ENCODE results near the gene EPSTI1. TPM values are rescaled to one million over a fixed set of nuclear protein-coding genes. Genes with fewer than 3 reads are reported as not detected.
A peak's percentile ranks its signal among the peaks of the same experiment; 100 is the strongest.

EPSTI1 gene
- polyA plus RNA-seq, 1 donor from 2014 or later: 30.1 TPM

DNA sequence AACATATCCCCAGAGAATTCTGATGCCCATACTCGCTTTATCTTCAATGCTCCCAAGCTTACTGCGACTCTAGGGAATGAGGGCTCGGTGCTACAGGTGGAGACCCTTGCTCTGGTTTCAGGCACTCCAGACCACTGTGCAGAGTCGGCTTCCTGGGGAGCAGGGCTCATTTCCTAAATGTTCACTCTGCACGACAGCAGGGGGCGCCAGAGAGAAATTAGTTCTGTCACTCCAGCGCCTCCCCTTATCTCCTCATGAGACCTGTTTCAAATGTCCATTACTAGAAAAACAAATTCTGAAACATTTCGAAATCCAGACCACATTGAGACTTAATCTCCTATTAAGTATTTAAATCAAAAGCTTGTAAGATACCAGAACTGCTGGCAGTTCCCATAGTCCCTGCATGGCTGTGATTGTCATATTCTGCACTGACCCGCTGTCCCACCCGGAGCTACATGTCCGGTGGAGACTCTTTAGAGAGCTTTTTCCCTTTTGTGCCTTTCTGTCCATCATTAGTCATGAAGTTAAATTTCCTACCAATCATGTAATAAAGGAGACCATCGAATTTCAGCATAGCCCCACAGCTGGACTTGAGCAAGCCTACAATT, 22.4 kb downstream of the EPSTI1 start:
- H3K4me1 Mint-ChIP-seq: peaks cover 28 to 35% (median 32%) of the 10 kb centered on the region in 3 donors
- H3K27me3 Mint-ChIP-seq: no peaks in the 10 kb centered on the region
- H3K9me3 Mint-ChIP-seq: no peaks in the 10 kb centered on the region

DNA sequence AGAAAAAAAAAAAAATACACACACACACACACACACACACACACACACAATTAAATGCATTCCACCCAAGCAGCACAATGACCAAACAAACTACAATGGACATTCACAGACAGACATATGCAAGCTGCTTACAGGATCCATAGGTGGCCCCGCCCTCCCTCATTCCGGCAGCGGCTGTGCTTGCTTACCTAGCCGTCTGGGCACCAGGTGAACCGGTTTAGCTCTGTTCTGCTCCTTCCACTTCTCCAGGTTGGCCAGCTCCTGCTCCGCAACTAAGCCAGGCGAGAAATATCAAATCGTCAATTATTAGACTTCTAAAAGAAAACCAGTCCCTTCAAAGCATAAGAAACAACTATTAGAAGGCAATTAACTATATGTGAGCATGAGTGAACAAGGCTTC, 23.1 kb downstream of the EPSTI1 start:
- H3K27ac Mint-ChIP-seq: no peak overlapping the region
- no peaks in the 10 kb centered on the region for H3K9me3 Mint-ChIP-seq
- H3K36me3 Mint-ChIP-seq: peaks cover 4% of the 10 kb centered on the region
- H3K4me3 Mint-ChIP-seq: no peak overlapping the region
- no peaks in the 10 kb centered on the region for H3K27me3 Mint-ChIP-seq
- H3K4me1 Mint-ChIP-seq: peaks cover 28 to 35% (median 32%) of the 10 kb centered on the region in 3 donors

More for the DNA sequence above, 22.4 kb downstream of the EPSTI1 start:
- Mint-ChIP-seq H3K4me3 (peak overlapping the region in 1 of 4 donors; percentile 85), H3K36me3 (peaks cover 6% of the 10 kb centered on the region), H3K27ac (peak overlapping the region in 1 of 3 donors; percentile 37)

DNA sequence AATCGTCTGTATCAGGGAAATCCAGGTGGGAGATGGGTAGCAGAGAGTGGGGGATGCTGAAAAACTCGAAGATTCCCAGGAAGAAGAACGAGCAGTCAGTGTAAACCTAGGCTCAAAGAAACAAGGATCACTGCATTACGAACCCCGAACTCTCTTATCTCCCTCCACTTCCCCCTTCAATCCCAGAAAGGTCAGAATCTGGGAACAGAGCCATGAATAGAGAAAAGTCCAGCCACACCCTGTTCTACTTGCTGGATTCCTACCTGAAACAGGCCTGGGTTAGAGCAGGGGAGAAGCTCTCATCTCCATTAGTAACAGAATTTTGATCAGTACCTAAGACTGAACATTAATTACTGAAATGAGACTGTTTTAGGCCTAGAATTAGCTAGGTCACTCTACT, 24.4 kb downstream of the EPSTI1 start:
- H3K9me3 Mint-ChIP-seq: no peaks in the 10 kb centered on the region
- no peak overlapping the region for H3K27ac Mint-ChIP-seq
- H3K27me3 Mint-ChIP-seq: no peaks in the 10 kb centered on the region
- H3K36me3 Mint-ChIP-seq: peaks cover 10% of the 10 kb centered on the region
- H3K4me3 Mint-ChIP-seq: no peak overlapping the region
- H3K4me1 Mint-ChIP-seq: peaks cover 28 to 35% (median 31%) of the 10 kb centered on the region in 3 donors

DNA sequence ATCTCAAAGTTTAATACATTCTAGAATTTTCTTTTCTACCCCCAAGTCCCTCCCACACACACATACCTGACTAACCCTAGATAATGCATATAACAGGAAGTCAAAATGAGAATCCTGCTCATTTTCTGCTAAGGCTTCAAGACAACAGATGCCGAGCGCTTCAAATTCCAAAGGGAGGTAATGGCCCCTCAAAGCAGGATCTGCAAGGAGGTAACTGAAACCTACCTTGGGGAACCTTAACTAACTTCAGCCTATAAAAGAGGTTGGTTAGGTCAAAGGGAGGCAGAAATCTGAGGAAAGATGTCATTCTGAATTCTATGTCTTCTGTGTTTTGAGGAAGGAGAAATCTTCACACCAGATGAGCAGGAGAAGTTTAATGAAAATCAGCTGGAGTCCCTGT, 26.8 kb downstream of the EPSTI1 start:
- H3K9me3 Mint-ChIP-seq: no peaks in the 10 kb centered on the region
- H3K27ac Mint-ChIP-seq: peak overlapping the region in 1 of 3 donors; percentile 2
- H3K36me3 Mint-ChIP-seq: peaks cover 10% of the 10 kb centered on the region
- no peaks in the 10 kb centered on the region for H3K27me3 Mint-ChIP-seq
- no peak overlapping the region for H3K4me3 Mint-ChIP-seq
- H3K4me1 Mint-ChIP-seq: peaks cover 8 to 13% (median 8%) of the 10 kb centered on the region in 3 donors

DNA sequence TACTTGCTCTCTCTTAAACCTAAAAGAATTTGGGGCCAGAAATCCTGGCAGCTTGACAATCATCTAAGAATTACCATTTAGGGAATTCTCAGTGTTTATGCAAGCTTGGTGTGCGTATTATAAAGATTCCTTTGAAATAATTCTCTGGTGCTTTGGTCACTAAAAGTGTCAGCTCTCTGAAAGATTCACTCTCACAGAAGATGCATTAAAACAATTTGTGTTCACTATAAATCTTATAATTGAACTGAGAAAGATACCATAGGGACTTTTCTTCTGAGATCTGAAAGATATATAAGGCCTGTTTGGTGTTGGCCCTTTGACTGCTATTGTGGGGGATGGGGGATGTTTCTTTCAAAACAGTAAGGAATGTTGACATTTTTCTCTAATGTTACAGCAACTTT, 27.3 kb downstream of the EPSTI1 start:
- H3K27me3 Mint-ChIP-seq: no peaks in the 10 kb centered on the region
- peak overlapping the region in 1 of 3 donors; percentile 2 for H3K27ac Mint-ChIP-seq
- H3K9me3 Mint-ChIP-seq: no peaks in the 10 kb centered on the region
- peaks cover 15% of the 10 kb centered on the region for H3K36me3 Mint-ChIP-seq
- peaks cover 4 to 8% (median 6%) of the 10 kb centered on the region in 3 donors for H3K4me1 Mint-ChIP-seq
- H3K4me3 Mint-ChIP-seq: no peak overlapping the region

DNA sequence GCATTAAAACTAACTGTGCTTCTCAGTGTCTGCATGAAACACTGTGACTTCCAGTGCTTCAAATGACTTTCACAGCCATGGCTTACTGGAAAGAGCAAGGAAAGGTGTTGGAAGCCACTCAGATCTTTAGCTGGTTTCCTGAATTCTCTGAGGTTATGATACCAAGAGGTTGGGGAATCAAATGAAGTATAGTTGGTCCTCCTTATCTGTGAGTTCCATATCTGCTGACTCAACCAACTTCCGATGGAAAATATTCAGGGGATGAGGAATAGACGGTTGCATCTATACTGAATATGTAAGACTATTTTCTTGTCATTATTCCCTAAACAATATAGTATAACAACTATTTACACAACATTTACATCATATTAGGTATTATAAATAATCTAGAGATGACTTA, 32.4 kb downstream of the EPSTI1 start:
- Mint-ChIP-seq H3K9me3 (no peaks in the 10 kb centered on the region), H3K27me3 (no peaks in the 10 kb centered on the region), H3K36me3 (peaks cover 27% of the 10 kb centered on the region), H3K27ac (no peak overlapping the region), H3K4me3 (no peak overlapping the region), H3K4me1 (no peaks in the 10 kb centered on the region)

DNA sequence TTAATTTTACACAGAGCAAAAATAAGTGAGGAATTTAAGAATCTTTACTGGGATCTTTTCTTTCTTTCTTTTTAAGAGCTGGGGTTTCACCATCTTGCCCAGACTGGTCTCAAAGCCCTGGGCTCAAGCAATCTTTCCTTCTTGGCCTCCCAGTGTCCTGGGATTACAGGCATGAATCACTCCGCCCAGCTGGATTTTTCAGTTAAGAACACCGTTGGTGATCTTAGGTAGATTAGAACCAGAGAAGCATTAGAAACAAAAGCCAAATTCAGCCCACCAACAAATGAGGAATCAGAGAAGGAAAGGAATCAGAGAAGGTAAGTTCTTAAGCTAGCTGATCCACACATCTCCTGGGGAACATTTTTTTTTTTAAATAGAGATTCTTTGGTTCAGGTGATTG, 34.2 kb downstream of the EPSTI1 start:
- H3K36me3 Mint-ChIP-seq: peaks cover 31% of the 10 kb centered on the region
- H3K9me3 Mint-ChIP-seq: no peaks in the 10 kb centered on the region
- no peak overlapping the region for H3K4me3 Mint-ChIP-seq
- H3K4me1 Mint-ChIP-seq: no peaks in the 10 kb centered on the region
- peak overlapping the region in 1 of 3 donors; percentile 8 for H3K27ac Mint-ChIP-seq
- no peaks in the 10 kb centered on the region for H3K27me3 Mint-ChIP-seq

DNA sequence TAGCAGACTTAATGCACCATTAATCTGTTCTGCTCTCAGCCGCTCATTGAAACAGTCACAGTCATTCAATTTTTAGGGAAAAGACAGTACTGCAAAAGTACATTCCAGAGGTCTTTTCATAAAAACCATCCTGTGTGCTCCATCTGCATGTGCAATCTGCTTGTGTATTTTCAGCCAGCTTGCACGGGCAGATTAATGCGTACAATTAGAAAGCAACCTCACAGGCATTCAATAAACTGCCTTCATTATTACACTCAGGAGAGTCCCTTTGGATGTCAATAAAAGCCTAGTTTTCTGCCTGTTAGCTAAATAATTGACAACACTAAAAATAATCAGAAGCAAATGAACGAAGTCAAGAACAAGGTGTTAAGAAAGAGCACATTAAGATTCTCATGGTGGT, 41.9 kb downstream of the EPSTI1 start:
- peaks cover 46% of the 10 kb centered on the region for H3K36me3 Mint-ChIP-seq
- H3K4me3 Mint-ChIP-seq: no peak overlapping the region
- H3K4me1 Mint-ChIP-seq: peaks cover 0 to 4% (median 0%) of the 10 kb centered on the region in 3 donors
- H3K27ac Mint-ChIP-seq: no peak overlapping the region
- H3K27me3 Mint-ChIP-seq: no peaks in the 10 kb centered on the region
- peaks cover 0 to 13% (median 4%) of the 10 kb centered on the region in 3 donors for H3K9me3 Mint-ChIP-seq

DNA sequence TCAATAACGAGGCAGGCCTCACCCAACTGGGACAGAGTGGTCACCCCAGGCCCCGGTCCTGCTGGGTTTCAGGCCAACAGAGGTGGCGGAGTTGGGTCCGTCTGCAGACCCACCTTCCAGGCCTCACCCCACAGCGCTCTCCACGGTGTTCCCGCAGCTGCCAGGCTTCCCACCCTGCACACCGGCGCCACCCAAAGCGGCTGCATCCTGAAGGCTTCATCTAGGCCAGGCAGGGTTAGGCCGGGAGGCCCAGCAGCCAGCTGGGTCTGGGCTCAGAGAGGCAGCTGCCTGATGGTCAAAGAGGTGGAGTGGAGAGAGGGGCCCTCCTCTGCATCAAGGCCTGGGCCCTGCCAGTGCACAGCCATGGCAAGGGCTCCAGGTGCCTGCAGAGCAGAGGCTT, 44.1 kb downstream of the EPSTI1 start:
- peaks cover 4 to 18% (median 7%) of the 10 kb centered on the region in 3 donors for H3K9me3 Mint-ChIP-seq
- peaks cover 0 to 4% (median 0%) of the 10 kb centered on the region in 3 donors for H3K4me1 Mint-ChIP-seq
- no peaks in the 10 kb centered on the region for H3K27me3 Mint-ChIP-seq
- H3K27ac Mint-ChIP-seq: no peak overlapping the region
- no peak overlapping the region for H3K4me3 Mint-ChIP-seq
- H3K36me3 Mint-ChIP-seq: peaks cover 44% of the 10 kb centered on the region

DNA sequence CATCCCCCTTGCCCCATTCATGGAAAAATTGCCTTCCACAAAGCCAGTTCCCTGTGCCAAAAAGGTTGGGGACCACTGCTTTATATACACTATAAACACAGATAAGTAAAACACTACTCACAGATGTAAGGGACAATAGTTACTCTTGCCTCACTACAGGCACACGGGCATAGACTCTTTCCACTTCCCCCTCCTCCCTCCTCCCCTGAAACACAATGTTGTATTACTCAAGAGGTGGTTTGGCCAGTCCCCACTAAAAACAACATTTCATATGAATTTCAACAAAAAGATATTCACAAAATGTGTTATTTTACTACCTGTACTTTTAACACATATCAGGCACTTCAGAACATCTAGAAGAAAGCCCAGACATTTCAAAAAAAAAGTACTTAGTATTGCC, 45.1 kb downstream of the EPSTI1 start:
- peaks cover 4 to 13% (median 4%) of the 10 kb centered on the region in 3 donors for H3K9me3 Mint-ChIP-seq
- H3K27me3 Mint-ChIP-seq: no peaks in the 10 kb centered on the region
- H3K4me3 Mint-ChIP-seq: no peak overlapping the region
- H3K4me1 Mint-ChIP-seq: peaks cover 0 to 4% (median 0%) of the 10 kb centered on the region in 3 donors
- peaks cover 36% of the 10 kb centered on the region for H3K36me3 Mint-ChIP-seq
- no peak overlapping the region for H3K27ac Mint-ChIP-seq

DNA sequence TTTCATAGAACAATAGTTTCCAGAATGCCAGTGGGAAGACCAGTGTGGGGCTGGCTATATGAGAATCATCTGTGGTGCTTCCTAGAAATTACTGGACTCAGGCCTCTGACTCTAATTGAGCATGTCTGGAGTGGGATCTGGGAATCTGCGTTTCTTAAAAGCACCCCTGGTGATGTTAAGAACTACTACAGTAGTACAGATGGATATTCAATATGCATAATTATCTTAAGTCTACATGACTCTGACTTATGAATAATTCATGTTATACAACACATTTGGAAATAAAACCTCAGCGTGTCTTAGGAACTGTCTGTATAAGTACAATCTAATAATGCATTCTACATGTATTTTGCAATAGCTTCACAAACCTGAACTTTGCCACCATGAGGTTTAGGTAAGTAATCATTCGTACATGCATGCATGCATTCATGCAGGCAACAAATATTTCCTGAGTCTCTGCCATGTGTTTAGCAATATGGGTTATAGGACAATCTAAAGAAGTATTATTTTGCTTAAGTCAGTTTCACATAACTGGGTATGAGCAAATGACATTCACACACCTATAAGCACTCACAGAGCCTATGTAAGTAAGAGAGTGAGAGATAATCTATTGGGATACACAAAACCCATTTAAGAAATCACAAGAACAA, 62.0 kb downstream of the EPSTI1 start:
- H3K4me3 Mint-ChIP-seq: no peak overlapping the region
- H3K36me3 Mint-ChIP-seq: peaks cover 14% of the 10 kb centered on the region
- H3K27ac Mint-ChIP-seq: no peak overlapping the region
- no peaks in the 10 kb centered on the region for H3K4me1 Mint-ChIP-seq
- H3K9me3 Mint-ChIP-seq: peaks cover 1 to 4% (median 2%) of the 10 kb centered on the region in 3 donors
- no peaks in the 10 kb centered on the region for H3K27me3 Mint-ChIP-seq

DNA sequence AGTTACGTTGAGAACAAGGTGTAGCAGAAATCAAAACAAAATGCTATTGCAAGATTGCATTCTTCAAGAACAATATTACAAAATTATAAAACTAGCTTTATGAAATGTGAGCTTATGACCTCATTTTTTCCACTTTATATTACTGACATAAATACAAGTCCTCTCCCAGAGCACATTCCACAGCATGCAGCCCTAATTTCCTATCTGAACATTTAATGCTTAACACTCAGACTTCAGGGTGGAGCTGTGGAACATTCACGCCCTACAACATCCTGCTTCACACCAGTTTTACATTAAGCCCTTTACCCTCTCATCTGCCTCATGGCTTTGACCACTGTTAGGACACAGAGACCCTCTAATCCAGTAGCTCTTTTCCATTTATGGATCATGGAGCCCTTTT, 65.5 kb downstream of the EPSTI1 start:
- Mint-ChIP-seq H3K9me3 (peaks cover 0 to 4% (median 0%) of the 10 kb centered on the region in 3 donors), H3K27ac (no peak overlapping the region), H3K4me1 (peaks cover 0 to 1% (median 0%) of the 10 kb centered on the region in 3 donors)

DNA sequence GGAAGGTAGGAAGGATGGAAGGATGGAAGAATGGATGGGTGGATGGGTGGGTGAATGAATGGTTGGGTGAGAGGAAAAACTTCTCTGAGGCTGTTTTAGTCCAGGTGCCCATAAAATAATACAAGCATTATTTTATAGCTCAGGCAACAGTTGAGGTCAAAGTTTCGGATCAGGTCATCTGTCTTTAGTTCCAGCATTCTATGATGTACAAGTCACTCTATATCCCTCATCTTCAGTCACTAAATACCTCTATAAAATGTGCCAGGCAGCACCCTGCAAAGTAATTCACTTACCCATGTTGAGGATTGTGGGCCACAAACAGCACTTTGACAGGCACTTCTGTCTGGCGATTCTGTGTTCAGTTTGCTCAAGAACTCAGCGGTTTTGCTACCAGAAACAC, 66.0 kb downstream of the EPSTI1 start:
- peaks cover 19% of the 10 kb centered on the region for H3K36me3 Mint-ChIP-seq
- peaks cover 0 to 1% (median 1%) of the 10 kb centered on the region in 3 donors for H3K4me1 Mint-ChIP-seq
- no peak overlapping the region for H3K4me3 Mint-ChIP-seq
- H3K9me3 Mint-ChIP-seq: peaks cover 0 to 4% (median 0%) of the 10 kb centered on the region in 3 donors
- no peaks in the 10 kb centered on the region for H3K27me3 Mint-ChIP-seq
- H3K27ac Mint-ChIP-seq: peak overlapping the region in 1 of 3 donors; percentile 1

More for the DNA sequence above, 65.5 kb downstream of the EPSTI1 start:
- Mint-ChIP-seq H3K4me3 (no peak overlapping the region), H3K36me3 (peaks cover 18% of the 10 kb centered on the region), H3K27me3 (no peaks in the 10 kb centered on the region)

DNA sequence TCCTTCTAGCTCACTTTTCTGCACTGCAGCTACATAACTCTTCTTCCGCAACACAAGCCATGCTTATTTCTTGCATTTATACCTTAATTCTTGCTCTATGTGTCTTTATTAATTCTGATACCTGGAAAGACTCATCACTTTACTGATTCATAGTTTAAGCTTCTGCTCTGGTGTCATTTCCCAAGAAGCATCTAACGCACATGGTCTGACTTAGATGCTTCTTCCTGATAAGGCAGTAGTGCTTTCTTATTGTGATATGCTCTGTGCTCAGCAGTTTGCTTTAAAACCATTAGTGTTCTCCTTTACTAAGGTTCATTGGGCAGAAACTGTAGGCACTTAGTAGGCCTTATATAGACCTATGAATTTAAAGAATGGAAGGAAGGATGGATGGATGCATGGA, 66.4 kb downstream of the EPSTI1 start:
- Mint-ChIP-seq H3K9me3 (peaks cover 0 to 4% (median 0%) of the 10 kb centered on the region in 3 donors), H3K4me1 (peaks cover 0 to 1% (median 1%) of the 10 kb centered on the region in 3 donors), H3K27me3 (no peaks in the 10 kb centered on the region), H3K36me3 (peaks cover 19% of the 10 kb centered on the region), H3K4me3 (no peak overlapping the region), H3K27ac (peak overlapping the region in 1 of 3 donors; percentile 1)

DNA sequence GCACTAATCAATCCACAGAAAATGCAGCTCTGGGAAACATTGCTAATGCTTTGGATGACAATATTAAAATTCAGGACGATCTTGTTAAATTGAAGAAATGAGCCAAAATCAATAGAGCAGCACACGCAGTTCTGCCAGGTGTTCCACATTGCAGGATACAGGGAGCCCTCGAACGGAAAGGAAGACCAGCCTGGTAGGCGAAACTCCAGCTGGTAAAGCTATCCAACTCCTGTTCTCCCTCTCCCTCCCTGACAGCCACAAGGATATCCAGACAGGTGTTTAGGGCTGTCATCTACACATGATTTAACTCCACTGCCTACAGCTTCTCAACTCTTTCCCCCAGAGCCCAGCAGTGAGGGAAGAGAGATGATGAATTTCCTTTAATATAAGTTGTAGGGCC, 67.7 kb downstream of the EPSTI1 start:
- H3K27ac Mint-ChIP-seq: no peak overlapping the region
- no peak overlapping the region for H3K4me3 Mint-ChIP-seq
- H3K9me3 Mint-ChIP-seq: peaks cover 0 to 3% (median 0%) of the 10 kb centered on the region in 3 donors
- H3K36me3 Mint-ChIP-seq: peaks cover 22% of the 10 kb centered on the region
- no peaks in the 10 kb centered on the region for H3K27me3 Mint-ChIP-seq
- peaks cover 0 to 1% (median 1%) of the 10 kb centered on the region in 3 donors for H3K4me1 Mint-ChIP-seq

DNA sequence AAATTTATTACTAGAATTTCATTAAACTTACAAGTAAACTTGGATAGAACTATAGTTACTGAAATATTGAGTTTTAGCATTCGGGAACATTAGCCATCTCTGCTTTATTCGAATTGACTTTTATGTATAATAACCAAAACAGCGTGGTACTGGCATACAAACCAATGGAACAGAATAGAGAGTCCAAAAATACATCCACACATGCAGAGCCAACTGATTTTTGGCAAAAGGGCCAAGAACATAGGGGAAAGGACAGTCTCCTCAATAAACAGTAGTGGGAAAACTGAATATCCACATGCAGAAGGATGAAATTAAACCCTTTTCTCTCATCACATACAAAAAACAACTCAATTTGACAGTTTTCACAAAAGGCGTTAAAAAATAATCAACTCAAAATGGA, 84.3 kb downstream of the EPSTI1 start:
- H3K27ac Mint-ChIP-seq: no peak overlapping the region
- H3K27me3 Mint-ChIP-seq: no peaks in the 10 kb centered on the region
- H3K4me1 Mint-ChIP-seq: peaks cover 0 to 2% (median 0%) of the 10 kb centered on the region in 3 donors
- H3K4me3 Mint-ChIP-seq: no peak overlapping the region
- H3K36me3 Mint-ChIP-seq: peaks cover 26% of the 10 kb centered on the region
- no peaks in the 10 kb centered on the region for H3K9me3 Mint-ChIP-seq
